ENCODE results near the gene TNFRSF12A.

The TNFRSF12A gene

DNA sequence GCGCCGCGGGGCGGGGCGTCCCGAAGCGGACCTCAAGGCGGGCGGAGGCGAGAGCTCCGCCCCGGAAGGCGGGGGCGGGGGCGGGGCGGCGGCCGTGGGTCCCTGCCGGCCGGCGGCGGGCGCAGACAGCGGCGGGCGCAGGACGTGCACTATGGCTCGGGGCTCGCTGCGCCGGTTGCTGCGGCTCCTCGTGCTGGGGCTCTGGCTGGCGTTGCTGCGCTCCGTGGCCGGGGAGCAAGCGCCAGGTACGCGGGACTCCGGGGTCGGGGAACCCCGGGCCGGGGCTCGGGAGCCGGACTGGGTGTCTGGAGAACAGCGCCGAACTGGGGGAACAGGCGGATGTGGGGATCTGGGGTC lies at the start of gene TNFRSF12A:
Gene TNFRSF12A (plus strand): TSS at position 122 of the 357 bp plus-strand sequence. CDS start 30 bp downstream, at position 152.
- DNase-seq: peak; percentile 37 to 39

DNA sequence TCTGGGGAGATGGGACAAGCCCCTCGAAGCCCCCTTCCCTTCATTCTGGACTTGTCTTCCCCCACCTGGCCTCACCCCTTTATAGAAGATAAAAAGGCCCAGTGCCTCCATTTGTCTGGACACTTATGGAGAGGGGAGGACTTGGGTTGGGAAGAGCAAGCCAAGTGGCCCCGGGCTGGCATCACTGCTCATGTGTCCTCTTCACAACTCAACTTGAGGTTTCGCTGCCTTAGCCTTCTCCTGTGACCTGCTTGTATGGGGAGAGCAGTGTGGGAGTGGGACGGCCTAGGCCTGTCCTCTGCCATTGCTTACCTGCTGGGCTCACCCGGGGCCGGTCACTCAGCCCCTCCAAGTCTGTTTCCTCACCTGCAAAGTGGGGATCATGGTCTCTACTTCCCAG lies 49.6 kb upstream of the TNFRSF12A start:
- DNase-seq: no peak

DNA sequence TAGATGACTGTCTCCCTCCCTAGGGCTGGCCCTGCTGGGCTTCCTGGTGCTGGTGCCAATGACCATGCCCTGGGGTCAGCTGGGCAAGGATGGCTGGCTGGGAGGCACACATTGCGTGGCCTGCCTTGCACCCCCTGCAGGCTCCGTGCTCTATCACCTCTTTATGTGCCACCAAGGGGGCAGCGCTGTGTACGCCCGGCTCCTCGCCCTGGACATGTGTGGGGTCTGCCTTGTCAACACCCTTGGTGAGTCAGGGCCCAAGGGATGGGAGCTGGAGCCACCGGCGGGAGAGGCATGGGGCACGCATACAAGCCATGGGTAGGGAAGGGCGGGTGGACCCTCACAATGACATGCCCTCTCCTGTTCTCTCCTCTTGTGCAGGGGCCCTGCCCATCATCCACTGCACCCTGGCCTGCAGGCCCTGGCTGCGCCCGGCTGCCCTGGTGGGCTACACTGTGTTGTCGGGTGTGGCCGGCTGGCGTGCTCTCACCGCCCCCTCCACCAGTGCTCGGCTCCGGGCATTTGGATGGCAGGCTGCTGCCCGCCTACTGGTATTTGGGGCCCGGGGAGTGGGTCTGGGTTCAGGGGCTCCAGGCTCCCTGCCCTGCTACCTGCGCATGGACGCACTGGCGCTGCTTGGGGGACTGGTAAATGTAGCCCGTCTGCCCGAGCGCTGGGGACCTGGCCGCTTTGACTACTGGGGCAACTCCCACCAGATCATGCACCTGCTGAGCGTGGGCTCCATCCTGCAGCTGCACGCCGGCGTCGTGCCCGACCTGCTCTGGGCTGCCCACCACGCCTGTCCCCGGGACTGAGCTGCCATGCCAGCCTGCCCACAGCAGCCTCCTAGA lies 48.8 kb upstream of the TNFRSF12A start:
- DNase-seq: no peak

DNA sequence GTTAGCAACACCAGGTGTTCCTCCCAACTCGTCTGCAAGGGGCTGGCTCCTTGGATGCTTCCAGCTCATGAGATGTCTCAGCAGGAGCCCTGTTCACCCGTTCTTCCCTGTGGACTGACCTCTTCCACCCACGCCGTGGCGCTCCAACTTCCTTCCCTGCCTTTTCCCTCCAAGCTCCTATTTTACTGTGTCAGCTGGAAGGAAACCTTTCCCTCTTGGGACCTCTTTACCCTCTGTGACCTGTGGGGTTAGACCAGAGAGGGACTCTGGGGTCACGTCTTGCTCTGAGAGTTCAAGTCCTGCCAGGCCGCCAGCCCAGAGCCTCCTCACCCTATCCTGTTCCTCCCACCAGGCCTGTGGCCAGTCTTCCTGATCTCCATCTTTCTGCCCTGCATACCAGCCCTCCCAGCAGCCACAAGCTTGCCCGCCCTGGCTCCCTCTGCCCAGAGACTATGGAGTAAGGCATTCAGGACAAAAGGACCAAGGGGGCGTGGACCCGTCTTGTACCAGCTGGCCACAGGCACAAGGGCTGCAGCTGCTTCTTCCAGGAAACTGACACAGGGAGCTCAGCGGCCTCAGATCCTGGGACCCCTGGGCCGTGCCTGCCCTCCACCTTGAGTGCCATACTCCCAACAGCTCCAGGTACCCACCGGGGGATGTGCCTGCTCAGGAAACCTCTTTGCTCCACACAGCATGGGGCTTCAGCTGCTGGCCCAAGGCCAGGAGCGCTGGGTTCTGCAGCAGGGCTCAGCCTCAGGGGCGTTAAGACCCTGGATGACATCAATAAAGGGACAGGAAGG lies 48.0 kb upstream of the TNFRSF12A start:
- no peak for DNase-seq

DNA sequence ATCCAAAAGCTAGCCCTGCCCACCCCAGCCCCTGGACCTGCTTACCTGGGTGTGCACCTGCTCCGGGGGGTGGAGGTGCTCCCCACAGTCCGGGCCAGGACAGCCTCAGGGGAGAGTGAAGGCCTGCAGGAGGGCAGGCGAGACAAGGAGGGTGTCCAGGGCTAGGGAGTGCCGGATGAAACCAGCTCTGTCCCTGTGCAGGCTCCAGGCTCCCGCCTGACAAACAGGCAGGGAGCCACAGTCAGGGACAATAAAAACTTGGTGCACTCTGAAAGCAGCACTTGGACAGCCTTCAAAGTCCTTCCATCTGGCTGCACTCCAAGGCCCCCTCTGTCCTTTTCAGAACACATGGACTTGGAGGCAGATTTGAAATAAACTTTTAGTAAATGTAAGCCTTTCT lies 47.1 kb upstream of the TNFRSF12A start:
- DNase-seq: no peak

GRCh38 chr16:2973605-2974318 lies 46.4 kb upstream of the TNFRSF12A start:
- no peak for DNase-seq

- no peak for DNase-seq
Measured at GRCh38 chr16:2974319-2975056, 45.7 kb upstream of the TNFRSF12A start.

DNA sequence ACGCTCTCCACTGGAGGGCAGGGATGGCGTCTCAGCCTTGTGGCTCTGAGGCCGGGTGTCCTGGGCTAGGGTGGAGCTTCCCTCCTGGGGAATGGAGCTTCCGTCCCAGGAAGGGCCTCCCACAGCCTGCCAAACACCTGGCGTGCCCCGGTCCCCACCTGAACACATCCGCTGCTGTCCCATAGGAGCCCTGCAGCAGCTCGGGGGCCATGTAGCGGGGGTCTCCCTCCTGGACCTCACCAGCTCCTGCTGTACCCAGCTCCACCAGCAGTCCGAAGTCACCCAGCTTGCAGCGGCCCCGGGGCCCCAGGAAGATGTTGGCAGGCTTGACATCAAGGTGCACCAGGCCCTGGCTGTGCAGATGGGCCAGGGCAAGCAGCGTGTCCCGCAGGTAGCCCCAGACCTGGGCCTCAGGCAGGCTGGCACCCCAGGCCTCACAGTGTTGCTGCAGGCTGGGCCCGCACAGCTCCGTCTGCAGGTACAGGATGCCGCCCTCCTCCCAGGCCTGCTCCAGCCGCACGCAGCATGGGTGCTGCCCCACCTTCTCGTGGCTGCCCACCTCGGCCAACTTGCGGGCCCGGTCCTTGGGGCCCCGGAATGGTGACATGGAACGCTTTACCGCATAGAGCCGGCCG lies 44.9 kb upstream of the TNFRSF12A start:
- no peak for DNase-seq

- DNase-seq: no peak
Measured at GRCh38 chr16:2976201-2976600, 44.0 kb upstream of the TNFRSF12A start.

DNA sequence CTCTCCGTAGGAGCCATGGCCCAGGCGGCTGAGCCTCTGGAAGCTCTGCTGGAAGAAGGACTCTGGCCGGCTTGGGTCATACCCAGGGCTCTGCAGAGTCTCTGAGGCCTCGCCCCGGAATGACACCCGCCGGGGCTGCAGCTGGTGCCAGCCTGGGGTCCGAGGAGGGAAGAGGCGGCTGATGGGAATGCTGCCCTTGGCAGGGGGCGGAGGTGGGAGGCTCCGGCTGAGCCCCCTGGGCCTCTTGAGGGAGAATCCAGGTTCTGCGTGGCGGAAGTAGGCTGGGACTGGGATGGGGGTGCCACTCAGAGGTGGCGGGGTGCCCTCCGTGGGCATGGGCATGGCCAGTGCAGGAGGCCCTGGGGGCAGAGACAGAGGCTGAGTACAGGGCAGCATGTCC lies 43.5 kb upstream of the TNFRSF12A start:
- DNase-seq: no peak

DNA sequence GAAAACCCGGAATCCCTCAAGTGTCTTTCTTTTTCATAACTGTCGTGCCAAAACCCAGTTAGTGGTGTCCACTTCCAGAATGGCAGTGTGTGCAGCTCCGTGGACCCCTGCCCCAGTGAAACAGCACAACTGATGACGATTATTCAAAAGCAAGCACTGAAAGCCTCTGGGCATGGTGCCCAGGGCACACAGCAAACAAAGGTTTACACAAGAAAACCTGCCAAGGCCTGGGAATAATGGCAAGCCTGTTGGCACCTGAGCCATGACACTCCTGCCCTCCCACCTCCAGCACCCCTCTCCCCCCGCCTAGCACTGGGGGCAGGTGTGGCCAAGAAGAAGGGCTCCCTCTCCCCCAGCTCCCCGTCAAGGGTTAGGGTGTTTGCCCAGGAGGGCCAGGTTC lies 42.7 kb upstream of the TNFRSF12A start:
- DNase-seq: no peak

DNA sequence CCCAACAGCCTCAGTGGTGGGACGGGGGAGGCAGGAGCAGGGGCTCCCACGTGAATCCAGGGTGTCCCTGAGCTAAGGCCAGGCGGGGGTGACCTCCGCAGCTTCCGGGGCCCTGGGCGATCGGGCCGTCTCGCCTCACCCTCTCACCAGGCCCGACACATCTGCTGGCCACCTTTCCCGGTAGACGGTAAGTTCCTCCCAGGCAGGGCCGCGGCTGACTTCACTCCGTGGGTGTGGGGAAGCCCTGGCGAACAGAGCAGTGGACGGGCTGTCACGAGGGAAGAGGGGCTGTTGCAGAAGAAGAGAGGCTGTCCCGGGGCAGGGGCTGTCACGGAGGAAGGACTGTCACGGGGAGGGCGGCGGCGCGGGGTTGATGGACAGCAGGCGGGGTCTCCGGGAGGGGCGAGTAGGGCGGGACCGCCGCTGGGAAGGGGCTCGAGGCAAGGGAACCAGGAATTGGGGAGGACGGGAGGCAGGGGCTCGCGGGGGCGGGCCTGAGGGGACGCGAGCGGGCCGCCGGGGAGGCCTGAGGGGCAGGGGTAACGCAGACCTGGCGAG lies 40.4 kb upstream of the TNFRSF12A start:
- no peak for DNase-seq

- peak; percentile 35 for DNase-seq
Measured at GRCh38 chr16:2980227-2981176, 39.7 kb upstream of the TNFRSF12A start, which contains the start of gene PKMYT1. Gene PKMYT1, minus strand, starts transcription at chr16:2980446. Its CDS starts 789 bp downstream, at chr16:2979657.

GRCh38 chr16:2981177-2981898 lies 38.8 kb upstream of the TNFRSF12A start:
- no peak for DNase-seq

GRCh38 chr16:2981899-2982250 lies 38.3 kb upstream of the TNFRSF12A start:
- no peak for DNase-seq

DNA sequence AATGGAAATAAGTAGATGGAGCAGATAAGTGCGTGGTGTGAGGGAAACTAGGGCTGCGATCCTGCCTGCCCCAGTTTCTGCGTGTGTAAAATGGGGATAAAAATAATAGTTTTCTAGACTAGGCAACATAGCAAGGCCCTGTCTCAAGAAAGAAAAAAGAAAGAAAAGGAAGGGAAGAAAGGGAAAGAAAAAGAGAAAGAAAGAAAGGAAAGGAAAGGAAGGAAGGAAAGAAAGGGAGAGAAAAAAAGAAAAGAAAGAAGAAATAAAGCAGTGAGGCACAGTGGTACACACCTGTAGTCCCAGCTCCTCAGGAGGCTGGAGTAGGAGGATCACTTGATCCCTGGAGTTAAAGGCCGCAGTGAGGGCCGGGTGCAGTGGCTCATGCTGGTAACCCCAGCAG lies 37.8 kb upstream of the TNFRSF12A start:
- no peak for DNase-seq

- DNase-seq: peak; percentile 20 to 31
Measured at GRCh38 chr16:2983706-2984136, 36.4 kb upstream of the TNFRSF12A start.

GRCh38 chr16:2985462-2985861 lies 34.7 kb upstream of the TNFRSF12A start:
- DNase-seq: no peak

DNA sequence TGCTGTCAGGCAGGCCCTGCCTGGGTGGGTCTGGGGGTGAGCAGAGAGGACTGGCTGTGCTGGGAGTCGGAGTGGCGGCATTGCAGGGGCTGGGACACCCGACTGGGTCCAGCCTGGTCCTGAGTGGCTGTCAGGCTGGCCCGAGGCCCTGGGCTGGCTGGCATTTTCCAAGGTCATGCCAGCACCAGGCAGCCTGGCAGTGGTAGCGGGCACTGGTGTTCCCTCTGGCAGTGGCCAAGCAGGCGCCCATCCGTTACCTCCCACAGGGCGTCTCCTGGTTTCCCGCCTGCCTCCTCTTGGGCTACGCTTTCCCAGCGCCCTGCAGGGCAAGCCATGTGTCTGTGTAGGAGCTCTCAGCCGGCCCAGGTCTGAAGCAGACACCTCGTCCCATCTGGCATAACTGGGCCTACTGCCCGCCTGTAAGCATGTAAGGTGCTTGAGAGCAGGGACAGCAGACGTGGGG lies 34.2 kb upstream of the TNFRSF12A start:
- DNase-seq: no peak
